ENCODE measurements around the gene CRLF3. TPM values are rescaled to one million over a fixed set of nuclear protein-coding genes. Genes with fewer than 3 reads are reported as not detected.
"Not testable (repeated sequence)": the region's sequence is repeated elsewhere in the genome, so short reads cannot be mapped to it uniquely, and the experiment has no call there.

The CRLF3 gene
- total and polyA plus RNA-seq, 2 donors (not counting 1 experiment from before 2014, with no cell fraction given) = 31.6 to 83.2 TPM

GRCh38 chr17:30823421-30823820, 1.1 kb downstream of the CRLF3 start:
- Histone ChIP-seq H3K27ac (ENCODE audit: low read length in 2 of 2) (peak overlapping the region; percentile 62 to 90), H4K20me1 (ENCODE audit: control insufficient read depth, insufficient read depth, low read length, poor library complexity, severe bottlenecking) (peaks cover 29% of the 10 kb centered on the region), H3K9ac (ENCODE audit: low read length) (peak overlapping the region; percentile 91), H2AFZ (ENCODE audit: insufficient read depth, low read depth, low read length, poor library complexity, severe bottlenecking) (peak overlapping the region; percentile 96), H3K4me1 (ENCODE audit: control insufficient read depth in 2 of 2, insufficient read depth in 2 of 2, low read length in 2 of 2) (peaks cover 53 to 55% of the 10 kb centered on the region in 2 donors), H3K36me3 (replicated peaks in 1 of 2; ENCODE audit: control extremely low read depth in 1 of 2, control insufficient read depth in 1 of 2, extremely low read depth in 1 of 2, insufficient read depth in 2 of 2, low read length in 1 of 2) (no peaks in the 10 kb centered on the region), H3K4me2 (replicated peaks; ENCODE audit: low read depth, low read length, poor library complexity, severe bottlenecking) (peak overlapping the region; percentile 72), H3K4me3 (ENCODE audit: control extremely low read depth in 1 of 5, extremely low read depth in 1 of 5, insufficient read depth in 1 of 5, low read depth in 2 of 5, low read length in 4 of 5) (peak overlapping the region; percentile 87 to 97 (median 95)), H3K79me2 (ENCODE audit: control insufficient read depth, insufficient read depth, low read length) (peaks cover 75% of the 10 kb centered on the region), H3K27me3 (replicated peaks in 1 of 4; ENCODE audit: control extremely low read depth in 1 of 4, control insufficient read depth in 3 of 4, insufficient read depth in 4 of 4, low read length in 3 of 4) (no peaks in the 10 kb centered on the region), H3K9me3 (ENCODE audit: control extremely low read depth in 1 of 3, control insufficient read depth in 2 of 3, insufficient read depth in 1 of 3, low read length in 2 of 3) (no peaks in the 10 kb centered on the region)
- no peak for ATAC-seq (ENCODE audit: low read depth)
- Mint-ChIP-seq H3K4me3 (peak overlapping the region; percentile 94), H3K9me3 (ENCODE audit: insufficient read depth) (no peaks in the 10 kb centered on the region), H3K4me1 (peaks cover 53% of the 10 kb centered on the region), H3K27ac (peak overlapping the region; percentile 97), H3K27me3 (no peaks in the 10 kb centered on the region)
- intact Hi-C loops (cut with micrococcal nuclease) = loop anchor here (10.0 kb wide), 1 partner anchor 449 kb away; the partner anchor contains the start of gene CPD
- TF ChIP-seq EZH2 (IDR thresholded peaks at IDR 0.05; ENCODE audit: borderline replicate concordance, insufficient read depth, low read depth, low read length, poor library complexity, severe bottlenecking) (no peak), CTCF (IDR thresholded peaks at IDR 0.05) (no peak)
- ChIA-PET POLR2A (interaction anchor here (1.0 to 8.2 kb wide), 4 partner anchors 9 to 148 kb away, joined by 3 to 66 read pairs (median 6); partner anchors contain the start of gene RNF135), CTCF (interaction anchor here (0.9 to 11.7 kb wide), 5 partner anchors 8 to 30 kb away, joined by 3 to 207 read pairs (median 4); partner anchors contain the start of gene ATAD5)
- peak; percentile 29 for DNase-seq
- WGBS (ENCODE audit: insufficient coverage) = no CpG with 5 or more reads among the region's 7 CpGs

GRCh38 chr17:30822919-30823318, 1.6 kb downstream of the CRLF3 start:
- ChIA-PET CTCF (interaction anchor here (1.4 to 11.7 kb wide), 2 partner anchors 9 to 15 kb away, joined by 4 to 207 read pairs; partner anchors contain the start of gene ATAD5), POLR2A (interaction anchor here (0.6 to 8.2 kb wide), 4 partner anchors 9 to 496 kb away, joined by 5 to 66 read pairs (median 6); no protein-coding TSS in a partner anchor)
- Mint-ChIP-seq H3K27ac (peak overlapping the region; percentile 89), H3K4me1 (peaks cover 56% of the 10 kb centered on the region), H3K4me3 (peak overlapping the region; percentile 94)
- peaks cover 57 to 60% of the 10 kb centered on the region in 2 donors for H3K4me1 ChIP-seq (ENCODE audit: control insufficient read depth in 2 of 2, insufficient read depth in 2 of 2, low read length in 2 of 2)
- H3K27ac ChIP-seq (ENCODE audit: low read length in 2 of 2) = peak overlapping the region; percentile 62 to 90
- peak overlapping the region; percentile 72 for H3K4me2 ChIP-seq (replicated peaks; ENCODE audit: low read depth, low read length, poor library complexity, severe bottlenecking)
- not testable (repeated sequence) for H3K27me3 ChIP-seq (replicated peaks in 1 of 4; ENCODE audit: control extremely low read depth in 1 of 4, control insufficient read depth in 3 of 4, insufficient read depth in 4 of 4, low read length in 3 of 4); H3K36me3 ChIP-seq (replicated peaks in 1 of 2; ENCODE audit: control extremely low read depth in 1 of 2, control insufficient read depth in 1 of 2, extremely low read depth in 1 of 2, insufficient read depth in 2 of 2, low read length in 1 of 2); H3K27me3 Mint-ChIP-seq; H3K9me3 Mint-ChIP-seq (ENCODE audit: insufficient read depth); H3K9me3 ChIP-seq (ENCODE audit: control extremely low read depth in 1 of 3, control insufficient read depth in 2 of 3, insufficient read depth in 1 of 3, low read length in 2 of 3); ATAC-seq (ENCODE audit: low read depth)
- intact Hi-C loops (cut with micrococcal nuclease) = loop anchor here (10.0 kb wide), 1 partner anchor 448 kb away; the partner anchor contains the start of gene CPD
- H3K79me2 ChIP-seq (ENCODE audit: control insufficient read depth, insufficient read depth, low read length) = peaks cover 80% of the 10 kb centered on the region
- peak overlapping the region; percentile 67 for H2AFZ ChIP-seq (ENCODE audit: insufficient read depth, low read depth, low read length, poor library complexity, severe bottlenecking)
- WGBS (ENCODE audit: insufficient coverage) = 5% methylated on average over 4 of the region's 14 CpGs
- peak overlapping the region; percentile 66 to 97 (median 95) for H3K4me3 ChIP-seq (ENCODE audit: control extremely low read depth in 1 of 5, extremely low read depth in 1 of 5, insufficient read depth in 1 of 5, low read depth in 2 of 5, low read length in 4 of 5)
- H3K9ac ChIP-seq (ENCODE audit: low read length) = peak overlapping the region; percentile 62
- DNase-seq = peak; percentile 61
- H4K20me1 ChIP-seq (ENCODE audit: control insufficient read depth, insufficient read depth, low read length, poor library complexity, severe bottlenecking) = peaks cover 29% of the 10 kb centered on the region

All from B cell (primary cell).